Endothelial cell of umbilical vein (primary cell): ENCODE results near the gene DCAF11.

Experiments used
- CTCF ChIP-seq, 2 donors: IDR thresholded peaks; 1 replicate in 1 of 2; 2 replicates in 1 of 2; pipeline ENCODE4 v1.5.1; 2011; ENCODE audit warnings: low read length in 2 of 2, mild to moderate bottlenecking in 2 of 2, moderate library complexity in 2 of 2, control low read depth in 1 of 2, inconsistent platforms in 1 of 2, low read depth in 1 of 2; ENCODE audit not compliant: insufficient read depth in 1 of 2; ENCODE audit errors: extremely low read depth in 1 of 2
- EZH2 ChIP-seq: IDR thresholded peaks from 2 replicates; pipeline ENCODE4 v1.6.1; 2012; ENCODE audit warnings: borderline replicate concordance, low read depth, mild to moderate bottlenecking, moderate library complexity, low read length, inconsistent platforms; ENCODE audit not compliant: severe bottlenecking
- JUN ChIP-seq: IDR thresholded peaks from 2 replicates; pipeline ENCODE4 v1.6.1; 2011; ENCODE audit warnings: borderline replicate concordance, low read depth; ENCODE audit not compliant: insufficient read length, insufficient read depth
- MAX ChIP-seq: IDR thresholded peaks from 2 replicates; pipeline ENCODE4 v1.6.1; 2011; ENCODE audit not compliant: insufficient read depth, insufficient read length
- MYC ChIP-seq: IDR thresholded peaks from one replicate; pipeline ENCODE4 v1.6.1; 2011; ENCODE audit warnings: mild to moderate bottlenecking, low read depth, low read length
- POLR2A ChIP-seq: IDR thresholded peaks from 2 replicates; pipeline ENCODE4 v1.6.1; 2012; ENCODE audit warnings: low read depth, mild to moderate bottlenecking, control low read depth, low read length
- POLR2AphosphoS5 ChIP-seq: IDR thresholded peaks from 2 replicates; pipeline ENCODE4 v1.6.1; 2012; ENCODE audit warnings: low read depth, mild to moderate bottlenecking, control low read depth, low read length, moderate library complexity; ENCODE audit not compliant: insufficient read depth

- TF ChIP-seq EZH2 (peak; percentile 37), CTCF (IDR thresholded peaks at IDR 0.05; ENCODE audit: extremely low read depth in 1 of 2, insufficient read depth in 1 of 2, low read depth in 1 of 2, low read length in 2 of 2) (no peak), POLR2A (no peak), POLR2AphosphoS5 (no peak), JUN (no peak), MYC (no peak), MAX (no peak)
Measured at GRCh38 chr14:24081739-24082211, 32.8 kb upstream of the DCAF11 start.
